H9 (cell line): ENCODE data around the gene GALT. TPM values are rescaled to one million over a fixed set of nuclear protein-coding genes. Genes with fewer than 3 reads are reported as not detected.

Experiments
- DNase-seq: peaks from one replicate; pipeline ENCODE4 v3.0.0-alpha.2; 2017
- H2AFZ ChIP-seq: one replicate; pipeline ENCODE4 v1.6.1; 2013; ENCODE audit warnings: mild to moderate bottlenecking, low read length, control low read depth, moderate library complexity
- H2AK5ac ChIP-seq: 2 replicates; pipeline ENCODE4 v1.6.1; 2013; ENCODE audit warnings: low read length, control low read depth, mixed read lengths; ENCODE audit not compliant: insufficient read length
- H2BK120ac ChIP-seq: one replicate; pipeline ENCODE4 v1.6.1; 2013; ENCODE audit warnings: low read depth, mild to moderate bottlenecking, low read length, control low read depth, inconsistent platforms; ENCODE audit not compliant: poor library complexity, severe bottlenecking
- H2BK12ac ChIP-seq: 2 replicates; pipeline ENCODE4 v1.6.1; 2013; ENCODE audit warnings: low read length, control low read depth, mixed read lengths, low read depth; ENCODE audit not compliant: insufficient read length
- H2BK15ac ChIP-seq: 2 replicates; pipeline ENCODE4 v1.6.1; 2013; ENCODE audit warnings: low read depth, low read length, control low read depth
- H2BK20ac ChIP-seq: one replicate; pipeline ENCODE4 v1.6.1; 2013; ENCODE audit warnings: low read depth, mild to moderate bottlenecking, low read length, control low read depth, inconsistent platforms; ENCODE audit not compliant: poor library complexity, severe bottlenecking
- H2BK5ac ChIP-seq: 2 replicates; pipeline ENCODE4 v1.6.1; 2013; ENCODE audit warnings: low read length, control low read depth, mixed read lengths; ENCODE audit not compliant: insufficient read length
- H3K14ac ChIP-seq: 2 replicates; pipeline ENCODE4 v1.6.1; 2013; ENCODE audit warnings: low read length, control low read depth; ENCODE audit not compliant: insufficient read depth
- H3K18ac ChIP-seq: 2 replicates; pipeline ENCODE4 v1.6.1; 2013; ENCODE audit warnings: low read depth, mild to moderate bottlenecking, mixed read lengths, low read length, control low read depth; ENCODE audit not compliant: insufficient read length
- H3K23ac ChIP-seq: 2 replicates; pipeline ENCODE4 v1.6.1; 2013; ENCODE audit warnings: low read length, control low read depth, mixed read lengths, low read depth; ENCODE audit not compliant: insufficient read length
- H3K23me2 ChIP-seq: 2 replicates; pipeline ENCODE4 v1.6.1; 2013; ENCODE audit warnings: low read depth, mild to moderate bottlenecking, mixed read lengths, low read length, control low read depth; ENCODE audit not compliant: insufficient read length, poor library complexity, severe bottlenecking
- H3K27ac ChIP-seq: 2 replicates; pipeline ENCODE4 v1.5.1; 2013; ENCODE audit warnings: low read length, control low read depth, mixed read lengths, low read depth; ENCODE audit not compliant: insufficient read length
- H3K27me3 ChIP-seq: 2 replicates; pipeline ENCODE4 v1.6.1; 2013; ENCODE audit warnings: low read length, control low read depth, inconsistent platforms; ENCODE audit not compliant: insufficient read depth
- H3K4ac ChIP-seq: 2 replicates; pipeline ENCODE4 v1.6.1; 2013; ENCODE audit warnings: low read depth, mild to moderate bottlenecking, control low read depth, inconsistent platforms, low read length, moderate library complexity
- H3K4me1 ChIP-seq: 2 replicates; pipeline ENCODE4 v1.6.1; 2013; ENCODE audit warnings: low read length, control low read depth, inconsistent platforms; ENCODE audit not compliant: insufficient read depth
- H3K4me2 ChIP-seq: 2 replicates; pipeline ENCODE4 v1.6.1; 2013; ENCODE audit warnings: low read length, control low read depth, mixed read lengths; ENCODE audit not compliant: insufficient read length, insufficient read depth
- H3K56ac ChIP-seq: 2 replicates; pipeline ENCODE4 v1.6.1; 2013; ENCODE audit warnings: low read depth, mild to moderate bottlenecking, mixed read lengths, low read length, control low read depth; ENCODE audit not compliant: insufficient read length
- H3K79me1 ChIP-seq: 2 replicates; pipeline ENCODE4 v1.6.1; 2013; ENCODE audit warnings: low read depth, mild to moderate bottlenecking, moderate library complexity, low read length, control low read depth, inconsistent platforms; ENCODE audit not compliant: insufficient read depth, poor library complexity, severe bottlenecking
- H3K79me2 ChIP-seq: 2 replicates; pipeline ENCODE4 v1.6.1; 2013; ENCODE audit warnings: low read length, control low read depth, inconsistent platforms; ENCODE audit not compliant: insufficient read depth
- H3K9ac ChIP-seq: 2 replicates; pipeline ENCODE4 v1.6.1; 2013; ENCODE audit warnings: low read length, control low read depth, mixed read lengths; ENCODE audit not compliant: insufficient read length; ENCODE audit errors: extremely low read depth
- H3K9me3 ChIP-seq: one replicate; pipeline ENCODE4 v1.6.1; 2013; ENCODE audit warnings: low read depth, low read length, inconsistent platforms; ENCODE audit not compliant: control insufficient read depth
- H3T11ph ChIP-seq: one replicate; pipeline ENCODE4 v1.6.1; 2013; ENCODE audit warnings: mild to moderate bottlenecking, low read length, control low read depth, inconsistent platforms
- H4K20me1 ChIP-seq: one replicate; pipeline ENCODE4 v1.6.1; 2013; ENCODE audit not compliant: control insufficient read depth, insufficient read length, insufficient read depth
- H4K5ac ChIP-seq: 2 replicates; pipeline ENCODE4 v1.6.1; 2013; ENCODE audit warnings: low read depth, mild to moderate bottlenecking, mixed read lengths, low read length, control low read depth; ENCODE audit not compliant: insufficient read length
- H4K8ac ChIP-seq: replicated peaks from 2 replicates; pipeline ENCODE4 v1.6.1; 2013; ENCODE audit warnings: low read length, control low read depth, mixed read lengths, low read depth; ENCODE audit not compliant: insufficient read length
- H4K91ac ChIP-seq: 2 replicates; pipeline ENCODE4 v1.6.1; 2013; ENCODE audit warnings: low read depth, mild to moderate bottlenecking, moderate library complexity, mixed read lengths, low read length, control low read depth; ENCODE audit not compliant: insufficient read length
- H3K27ac Mint-ChIP-seq, 3 experiments: 2 replicates in 2 of 3; 3 replicates in 1 of 3; pipeline ENCODE4 v1.8.0; 2020 to 2021; ENCODE audit warnings: mixed read lengths in 3 of 3, mild to moderate bottlenecking in 1 of 3, moderate library complexity in 1 of 3
- H3K27me3 Mint-ChIP-seq: 2 replicates; pipeline ENCODE4 v1.8.0; 2021; ENCODE audit warnings: low read depth, mild to moderate bottlenecking, moderate library complexity, mixed read lengths
- H3K36me3 Mint-ChIP-seq, 3 experiments: 2 replicates in 2 of 3; 3 replicates in 1 of 3; pipeline ENCODE4 v1.8.0; 2020 to 2021; ENCODE audit warnings: low read depth in 3 of 3, mixed read lengths in 3 of 3; ENCODE audit not compliant: insufficient read depth in 1 of 3
- H3K4me1 Mint-ChIP-seq, 2 experiments: 2 replicates each; pipeline ENCODE4 v1.8.0; 2020; ENCODE audit warnings: mixed read lengths in 2 of 2
- H3K4me3 Mint-ChIP-seq, 2 experiments: 2 replicates in 1 of 2; 3 replicates in 1 of 2; pipeline ENCODE4 v1.8.0; 2020 to 2021; ENCODE audit warnings: mild to moderate bottlenecking in 2 of 2, mixed read lengths in 2 of 2, moderate library complexity in 1 of 2
- H3K9me3 Mint-ChIP-seq, 2 experiments: 2 replicates in 1 of 2; 3 replicates in 1 of 2; pipeline ENCODE4 v1.8.0; 2020; ENCODE audit warnings: mild to moderate bottlenecking in 2 of 2, mixed read lengths in 2 of 2, moderate library complexity in 1 of 2
- CTCF ChIP-seq: fragments of 200-600 bp; sonication (generic); conservative IDR thresholded peaks from 3 replicates; pipeline ENCODE4 v1.8.0; 2021; ENCODE audit warnings: antibody characterized with exemption, mild to moderate bottlenecking
- WGBS: extraction: QIAGEN DNeasy Blood & Tissue Kit; methylation state at CpG from one replicate; pipeline ENCODE4 v1.1.7; 2013; ENCODE audit warnings: missing lambda C conversion rate, low lambda C conversion rate, mixed read lengths; ENCODE audit not compliant: insufficient read length; ENCODE audit errors: extremely low coverage; 5-methylcytosine and 5-hydroxymethylcytosine counted together
- total RNA-seq: library from RNA; stranded (reverse); gene quantifications from 2 replicates; pipeline ENCODE4 v1.2.1, GENCODE V29; 2021

The GALT gene
- total RNA-seq, 1 experiment from 2014 or later, result 41.5 TPM

DNA sequence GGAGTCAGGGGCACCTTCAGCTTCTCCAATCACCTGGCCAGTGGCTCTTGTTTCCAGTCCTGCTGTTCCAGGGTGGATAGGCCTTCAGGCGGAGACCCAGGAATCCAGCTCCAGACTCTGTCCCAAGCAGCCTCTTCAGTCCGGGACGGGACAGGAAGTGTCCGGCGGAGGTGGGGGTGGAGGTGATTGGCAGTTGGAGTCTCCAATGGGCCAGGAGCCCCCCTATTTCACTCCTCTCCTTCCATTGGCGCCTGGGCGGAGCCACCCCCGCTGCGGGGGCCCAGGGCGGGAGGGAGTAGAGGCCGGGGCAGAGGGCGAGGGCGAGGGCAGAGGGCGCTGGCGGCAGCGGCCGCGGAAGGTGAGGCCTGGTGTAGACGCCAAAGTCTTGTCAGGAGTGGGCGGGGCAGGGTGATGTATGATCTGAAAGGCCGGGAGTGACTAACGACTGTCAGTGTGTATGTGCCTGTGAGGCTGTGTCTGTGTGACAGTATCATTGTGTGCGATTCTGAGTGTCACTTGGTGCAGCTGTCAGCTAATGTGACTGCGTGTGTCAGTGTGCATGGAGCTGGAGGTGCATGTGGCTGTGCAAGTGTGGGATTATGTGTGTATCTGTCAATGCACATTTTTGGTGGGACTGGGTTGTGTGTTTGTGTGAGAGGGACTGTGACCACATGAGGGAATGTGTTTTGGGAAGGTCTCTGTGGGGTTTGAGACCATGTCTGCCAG, 5.6 kb downstream of the GALT start, which contains the start of gene IL11RA:
Gene IL11RA (plus strand): TSS at position 310 of the 726 bp plus-strand sequence. CDS start 3,033 bp downstream, outside the sequence.
- Histone ChIP-seq H3K23me2 (peaks cover 14% of the 10 kb centered on the region), H2BK20ac (no peak within 1 kb of the TSS), H3K56ac (no peak within 1 kb of the TSS), H3K4me2 (peak within 1 kb of the TSS; percentile 63), H2AFZ (peak within 1 kb of the TSS; percentile 85), H2BK12ac (no peak within 1 kb of the TSS), H4K20me1 (peaks cover 3% of the 10 kb centered on the region), H3K79me1 (no peaks in the 10 kb centered on the region), H3K27ac (no peak within 1 kb of the TSS), H2BK15ac (no peak within 1 kb of the TSS), H3K9ac (peak within 1 kb of the TSS; percentile 29), H2BK120ac (no peak within 1 kb of the TSS), H2BK5ac (no peak within 1 kb of the TSS), H4K91ac (no peak within 1 kb of the TSS), H2AK5ac (no peak within 1 kb of the TSS), H4K5ac (no peak within 1 kb of the TSS), H3K9me3 (no peaks in the 10 kb centered on the region), H3K79me2 (peaks cover 2% of the 10 kb centered on the region; the same call in 1 of the 2 replicates), H3T11ph (no peak within 1 kb of the TSS), H3K23ac (no peak within 1 kb of the TSS), H3K4ac (no peak within 1 kb of the TSS), H3K18ac (no peak within 1 kb of the TSS), H3K14ac (no peak within 1 kb of the TSS), H3K27me3 (no peaks in the 10 kb centered on the region), H3K4me1 (peaks cover 8% of the 10 kb centered on the region; the same call in 1 of the 2 replicates), H4K8ac (no peak within 1 kb of the TSS)
- no CpG with 5 or more reads among the region's 24 CpGs for WGBS
- Mint-ChIP-seq H3K27ac (peak within 1 kb of the TSS; percentile 54 to 97 (median 89); a peak in 5 of 7 replicates), H3K9me3 (no peaks in the 10 kb centered on the region), H3K27me3 (peaks cover 5% of the 10 kb centered on the region), H3K36me3 (peaks cover 16 to 28% (median 24%) of the 10 kb centered on the region in 3 experiments; a peak in 5 of 7 replicates), H3K4me1 (peaks cover 40 to 52% of the 10 kb centered on the region in 2 experiments), H3K4me3 (peak within 1 kb of the TSS; percentile 77 to 84)
- DNase-seq, result peak; percentile 98
- TF ChIP-seq CTCF, result no peak; the same call in 2 of the 3 replicates
